Ureter (tissue), 1 donor: ENCODE data around the gene PAX5. TPM values are rescaled to one million over a fixed set of nuclear protein-coding genes. Genes with fewer than 3 reads are reported as not detected.
"Not testable (repeated sequence)": the region's sequence is repeated elsewhere in the genome, so short reads cannot be mapped to it uniquely, and the experiment has no call there.

Source experiments
- DNase-seq: peaks from one replicate; pipeline ENCODE4 v3.0.0-alpha.2; 2020; ENCODE audit warnings: low spot score
- total RNA-seq: library from RNA; stranded (reverse); gene quantifications from one replicate; pipeline ENCODE4 v1.2.4, GENCODE V29; 2023
- donor health status: DM: yes; HTN: yes; CAD: no.

PAX5 gene
- total RNA-seq = not detected

DNA sequence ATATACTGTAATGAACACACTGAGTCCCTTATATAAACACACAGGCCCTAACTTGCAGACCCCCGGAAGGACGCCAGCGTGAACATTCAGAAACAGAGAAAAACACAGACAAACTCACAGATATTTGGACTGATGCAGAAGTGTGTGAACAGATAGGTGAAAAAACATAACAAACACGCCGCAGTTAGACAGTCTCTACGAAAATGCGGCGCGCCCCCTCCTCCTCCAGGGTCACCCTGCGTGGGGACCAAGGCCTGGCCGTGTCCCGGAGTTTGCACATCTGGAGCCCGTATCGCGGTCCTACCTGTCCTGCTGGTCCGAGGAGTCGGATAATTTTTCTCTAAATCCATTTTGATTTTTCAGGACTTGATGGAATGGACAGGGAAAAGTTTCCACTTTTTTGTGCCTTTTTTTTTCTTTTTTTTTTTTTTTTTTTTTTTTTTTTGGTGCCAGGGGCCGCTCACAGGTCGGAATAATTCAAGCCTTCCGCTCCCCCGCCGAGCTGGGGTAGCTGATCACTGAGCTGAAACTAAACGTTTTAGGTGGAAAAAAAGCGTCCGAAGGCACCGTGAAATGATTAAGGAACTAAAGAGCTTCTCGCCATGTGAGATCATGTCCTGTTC lies at the start of gene PAX5:
PAX5 (minus strand) TSS at position 587 of the 623 bp plus-strand sequence; CDS start at position 350, 237 bp downstream.
- DNase-seq = no peak

GRCh38 chr9:37083654-37084053 lies 49.6 kb upstream of the PAX5 start:
- no peak for DNase-seq

- no peak for DNase-seq
These were observed 48.2 kb upstream of the PAX5 start for GRCh38 chr9:37082214-37082765.

- DNase-seq = not testable (repeated sequence)
These were observed 47.4 kb upstream of the PAX5 start for GRCh38 chr9:37081507-37081906.

DNA sequence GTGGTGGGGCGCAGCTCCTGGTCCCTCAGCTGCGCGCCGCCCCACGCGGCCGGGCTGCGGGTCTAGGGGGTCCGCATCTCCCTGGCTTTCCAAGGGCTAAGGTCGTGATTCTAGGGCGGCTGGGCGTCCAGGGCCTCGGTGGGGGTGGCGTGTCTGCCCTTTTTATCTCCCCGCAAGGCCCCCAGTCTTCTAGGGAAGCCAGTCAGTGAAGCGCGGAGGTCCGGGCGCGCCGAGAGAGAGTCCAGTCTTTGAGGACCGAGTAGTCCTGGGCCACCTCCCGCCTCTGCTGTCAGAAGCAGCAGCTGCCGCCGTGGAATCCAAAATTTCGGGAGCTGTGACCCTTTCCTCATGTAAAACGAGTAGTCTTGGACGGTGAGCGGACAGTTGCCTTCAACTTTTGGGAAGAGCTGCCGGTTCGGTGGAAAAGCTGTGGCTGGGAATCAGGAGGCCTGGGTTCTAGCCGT lies 46.1 kb upstream of the PAX5 start:
- DNase-seq = peak; percentile 45

DNA sequence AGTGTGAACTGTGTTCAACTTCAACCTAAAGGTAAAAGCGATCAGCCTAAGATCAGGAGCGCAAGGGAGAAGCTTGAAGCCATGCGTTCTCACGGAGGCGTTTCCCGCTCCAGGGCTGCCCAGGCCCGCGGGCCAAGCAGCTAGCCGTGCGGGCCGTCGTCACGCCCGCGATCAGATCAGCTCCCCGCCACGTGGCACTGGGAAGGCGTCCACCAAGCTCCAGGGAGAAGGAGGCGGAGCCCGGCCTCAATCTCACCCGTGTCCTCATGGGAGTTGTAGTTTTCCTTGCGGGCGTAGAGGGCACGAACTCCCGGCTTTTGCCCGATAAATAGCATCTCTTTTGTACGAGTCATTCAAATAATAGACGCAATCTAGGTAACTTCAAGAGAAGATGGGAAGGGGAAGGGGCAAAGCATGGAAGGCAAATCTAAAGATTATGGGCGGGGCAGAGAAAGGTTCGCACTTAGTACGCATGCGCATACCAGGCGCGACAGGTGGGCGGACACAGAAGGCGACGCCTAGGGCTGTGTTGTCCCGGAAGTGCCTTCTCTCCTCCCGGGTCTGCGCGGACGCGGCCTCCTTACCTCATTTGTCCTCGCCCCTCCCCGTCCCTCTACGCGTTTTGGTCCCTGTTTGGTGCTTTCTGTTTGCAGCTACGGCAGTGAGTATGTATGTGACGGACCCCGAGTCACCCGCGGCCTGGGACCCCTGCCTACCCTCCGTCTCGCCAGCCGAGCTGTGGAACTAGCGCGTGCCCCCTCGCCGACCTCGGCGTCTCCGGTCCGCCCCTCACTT lies 45.5 kb upstream of the PAX5 start:
- DNase-seq = peak; percentile 93

GRCh38 chr9:37074790-37075189 lies 40.7 kb upstream of the PAX5 start:
- DNase-seq = not testable (repeated sequence)

- no peak for DNase-seq
These were observed 32.2 kb upstream of the PAX5 start for GRCh38 chr9:37066139-37066725.

DNA sequence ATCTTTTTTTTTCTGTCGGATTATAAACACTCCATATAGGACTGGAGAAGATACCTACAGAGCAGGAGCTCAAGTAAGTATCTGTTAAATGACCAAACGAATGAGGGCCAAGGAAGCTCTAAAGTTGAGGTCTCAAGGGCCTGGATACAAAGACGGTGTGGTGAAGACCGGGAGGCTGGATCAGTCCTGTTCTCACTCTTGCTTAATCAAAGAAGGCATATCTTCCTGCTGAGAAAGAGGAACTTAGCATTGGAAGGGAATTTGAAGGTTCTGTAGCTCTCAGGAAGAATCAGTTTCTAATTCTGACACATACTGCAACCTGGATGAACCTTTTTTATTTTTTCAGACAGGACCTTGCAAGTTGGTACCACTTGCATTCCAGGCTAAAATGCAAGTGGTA lies 28.3 kb upstream of the PAX5 start:
- DNase-seq = no peak

GRCh38 chr9:37061768-37062167 lies 27.7 kb upstream of the PAX5 start:
- DNase-seq = no peak

- no peak for DNase-seq
These were observed 26.8 kb upstream of the PAX5 start for GRCh38 chr9:37060833-37061232.

- no peak for DNase-seq
These were observed 22.2 kb upstream of the PAX5 start for GRCh38 chr9:37056046-37056920.

GRCh38 chr9:37054363-37054720 lies 20.3 kb upstream of the PAX5 start:
- DNase-seq = not testable (repeated sequence)

GRCh38 chr9:37053684-37054362 lies 19.8 kb upstream of the PAX5 start:
- DNase-seq = no peak

DNA sequence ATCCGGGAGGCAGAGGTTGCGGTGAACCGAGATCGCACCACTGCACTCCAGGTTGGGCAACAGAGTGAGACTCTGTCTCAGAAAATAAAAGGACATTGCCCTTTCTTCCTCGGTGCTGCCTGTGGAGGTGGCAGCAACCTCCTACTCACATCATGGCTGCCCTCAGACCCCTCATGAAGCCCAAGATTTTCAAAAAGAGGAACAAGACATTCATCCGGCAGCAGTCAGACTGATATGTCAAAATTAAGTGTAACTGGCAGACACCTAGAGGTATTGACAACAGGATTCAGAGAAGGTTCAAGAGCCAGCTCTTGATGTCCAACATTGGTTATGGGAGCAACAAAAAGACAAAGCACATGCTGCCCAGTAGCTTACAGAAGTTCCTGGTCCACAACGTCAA lies 12.6 kb upstream of the PAX5 start:
- DNase-seq = no peak

GRCh38 chr9:37042421-37042820 lies 8.4 kb upstream of the PAX5 start:
- DNase-seq = no peak

GRCh38 chr9:37040508-37041127 lies 6.5 kb upstream of the PAX5 start:
- no peak for DNase-seq

DNA sequence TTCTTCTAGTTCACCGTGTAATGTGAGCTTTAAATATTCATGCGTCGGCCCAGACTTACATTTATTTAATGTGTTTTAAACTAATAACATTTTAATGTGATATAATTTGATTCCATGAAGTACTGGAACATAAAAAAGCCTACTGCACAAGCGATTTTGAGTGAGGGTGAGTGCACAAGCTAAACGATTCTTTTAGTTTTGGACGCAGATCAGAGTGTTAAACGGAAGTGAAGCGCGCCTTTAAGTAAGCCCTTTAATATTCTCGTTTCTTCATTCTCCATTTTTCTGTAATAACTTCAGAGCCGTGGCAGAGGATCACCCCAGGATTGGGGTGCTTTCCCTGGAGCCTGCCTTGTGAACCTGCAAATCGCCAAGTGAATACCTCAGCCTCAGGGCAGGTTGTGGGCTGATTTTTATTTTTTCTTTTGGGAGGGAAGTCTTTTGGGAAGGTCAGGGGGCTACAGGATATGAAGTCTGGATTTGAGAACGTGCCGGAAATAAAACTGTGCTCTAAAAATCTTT lies 4.9 kb upstream of the PAX5 start:
- DNase-seq = no peak

- DNase-seq = no peak
These were observed 4.4 kb upstream of the PAX5 start for GRCh38 chr9:37038302-37038942.
